Measurements from ENCODE around the gene HES4. TPM values are rescaled to one million over a fixed set of nuclear protein-coding genes. Genes with fewer than 3 reads are reported as not detected.

Gene HES4
- total and polyA plus RNA-seq, 2 of the 13 experiments (the other 11 are each of a cell fraction or from before 2014, with no cell fraction given), result 8.8 to 10.6 TPM

DNA sequence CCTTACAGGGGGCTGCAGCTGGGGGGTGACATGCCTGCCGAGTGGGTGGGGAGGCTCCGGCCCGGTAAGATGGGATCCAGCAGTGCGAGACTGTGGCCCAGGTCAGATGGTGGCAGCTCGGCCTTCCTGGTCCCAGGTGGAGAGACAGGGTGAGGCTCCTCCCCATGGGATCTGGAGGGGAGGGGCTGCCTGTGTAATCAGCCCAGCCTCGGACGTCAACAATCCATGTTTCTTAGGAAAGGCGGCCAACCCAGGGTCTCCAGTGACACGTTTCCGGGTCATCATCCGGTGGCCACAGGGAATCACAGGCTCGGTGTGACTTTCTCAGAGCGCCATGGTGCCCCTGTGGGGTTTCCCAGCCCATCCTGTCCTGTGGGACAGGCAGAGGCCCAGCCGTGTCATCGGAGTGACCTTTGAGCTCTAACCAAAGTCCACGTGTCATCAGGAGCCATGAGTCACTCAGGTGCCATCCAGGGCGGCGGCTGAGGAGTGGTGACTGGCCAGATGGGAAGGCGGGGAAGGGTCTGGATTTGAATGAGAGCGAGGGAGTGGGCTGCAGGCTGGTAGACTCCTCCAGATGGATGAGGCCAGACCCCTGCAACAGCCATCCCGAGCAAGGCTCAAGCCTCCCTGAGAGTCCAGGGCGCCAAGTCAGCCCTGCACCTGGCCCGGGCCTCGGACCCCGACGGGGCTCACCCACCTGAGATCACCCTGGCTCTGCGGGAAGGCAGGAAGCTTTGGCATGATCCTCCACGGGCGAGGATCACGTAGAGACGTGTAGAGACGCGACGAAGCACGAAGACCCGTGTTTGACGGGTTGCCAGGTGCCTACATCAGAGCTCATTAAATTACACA is 6.6 kb upstream of the HES4 start (continued):
- TF ChIP-seq, protein P1, sequence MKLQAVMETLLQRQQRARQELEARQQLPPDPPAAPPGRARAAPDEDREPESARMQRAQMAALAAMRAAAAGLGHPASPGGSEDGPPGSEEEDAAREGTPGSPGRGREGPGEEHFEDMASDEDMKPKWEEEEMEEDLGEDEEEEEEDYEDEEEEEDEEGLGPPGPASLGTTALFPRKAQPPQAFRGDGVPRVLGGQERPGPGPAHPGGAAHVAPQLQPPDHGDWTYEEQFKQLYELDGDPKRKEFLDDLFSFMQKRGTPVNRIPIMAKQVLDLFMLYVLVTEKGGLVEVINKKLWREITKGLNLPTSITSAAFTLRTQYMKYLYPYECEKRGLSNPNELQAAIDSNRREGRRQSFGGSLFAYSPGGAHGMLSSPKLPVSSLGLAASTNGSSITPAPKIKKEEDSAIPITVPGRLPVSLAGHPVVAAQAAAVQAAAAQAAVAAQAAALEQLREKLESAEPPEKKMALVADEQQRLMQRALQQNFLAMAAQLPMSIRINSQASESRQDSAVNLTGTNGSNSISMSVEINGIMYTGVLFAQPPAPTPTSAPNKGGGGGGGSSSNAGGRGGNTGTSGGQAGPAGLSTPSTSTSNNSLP (IDR thresholded peaks at IDR 0.05; ENCODE audit: low read depth, low read length), result peak; percentile 40; the same call in 1 of the 2 replicates
- TF ChIP-seq ZBTB38 (CRISPR knock-in tag; IDR thresholded peaks at IDR 0.05), result peak; percentile 94
- TF ChIP-seq ZNF430 (CRISPR knock-in tag; IDR thresholded peaks at IDR 0.05), result peak; percentile 98
- peak; percentile 80; the same call in 1 of the 2 replicates for TF ChIP-seq ZNF205 (CRISPR knock-in tag; IDR thresholded peaks at IDR 0.05)
- TF ChIP-seq KAT8 (CRISPR knock-in tag; IDR thresholded peaks at IDR 0.05), result peak; percentile 87
- TF ChIP-seq ATF1 (CRISPR knock-in tag; IDR thresholded peaks at IDR 0.05), result peak; percentile 80; the same call in 1 of the 2 replicates
- peak; percentile 78 for TF ChIP-seq SRSF1 (optimal IDR thresholded peaks at IDR 0.05; ENCODE audit: low read depth, low read length)
- TF ChIP-seq ZSCAN29 (CRISPR knock-in tag; conservative IDR thresholded peaks at IDR 0.05), result no peak
- TF ChIP-seq ADNP (CRISPR knock-in tag; IDR thresholded peaks at IDR 0.05), result no peak
- TF ChIP-seq HOXA3 (CRISPR knock-in tag; IDR thresholded peaks at IDR 0.05), result peak; percentile 99
- TF ChIP-seq ZNF616 (CRISPR knock-in tag; IDR thresholded peaks at IDR 0.05; ENCODE audit: low read depth), result peak; percentile 76; the same call in 1 of the 2 replicates
- TF ChIP-seq ELF4 (CRISPR knock-in tag; IDR thresholded peaks at IDR 0.05; ENCODE audit: borderline replicate concordance), result no peak
- TF ChIP-seq NR2F6 (IDR thresholded peaks at IDR 0.05), result peak; percentile 79
- peak; percentile 89 for TF ChIP-seq NR2F6 (CRISPR knock-in tag; IDR thresholded peaks at IDR 0.05)
- TF ChIP-seq HMGA1 (CRISPR knock-in tag; conservative IDR thresholded peaks at IDR 0.05), result no peak
- no peak for TF ChIP-seq ZFP62 (CRISPR knock-in tag; IDR thresholded peaks at IDR 0.05)
- TF ChIP-seq ZBTB7A (CRISPR knock-in tag; IDR thresholded peaks at IDR 0.05), result peak; percentile 81
- no peak for TF ChIP-seq SETDB1 (CRISPR knock-in tag; IDR thresholded peaks at IDR 0.05; ENCODE audit: borderline replicate concordance)
- TF ChIP-seq NFRKB (IDR thresholded peaks at IDR 0.05), result no peak
- peak; percentile 19; the same call in 1 of the 2 replicates for TF ChIP-seq RFX3 (CRISPR knock-in tag; IDR thresholded peaks at IDR 0.05)
- TF ChIP-seq, protein P2, sequence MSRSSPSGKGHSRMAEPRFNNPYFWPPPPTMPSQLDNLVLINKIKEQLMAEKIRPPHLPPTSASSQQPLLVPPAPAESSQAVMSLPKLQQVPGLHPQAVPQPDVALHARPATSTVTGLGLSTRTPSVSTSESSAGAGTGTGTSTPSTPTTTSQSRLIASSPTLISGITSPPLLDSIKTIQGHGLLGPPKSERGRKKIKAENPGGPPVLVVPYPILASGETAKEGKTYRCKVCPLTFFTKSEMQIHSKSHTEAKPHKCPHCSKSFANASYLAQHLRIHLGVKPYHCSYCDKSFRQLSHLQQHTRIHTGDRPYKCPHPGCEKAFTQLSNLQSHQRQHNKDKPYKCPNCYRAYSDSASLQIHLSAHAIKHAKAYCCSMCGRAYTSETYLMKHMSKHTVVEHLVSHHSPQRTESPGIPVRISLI (CRISPR knock-in tag; IDR thresholded peaks at IDR 0.05; ENCODE audit: borderline replicate concordance), result no peak
- TF ChIP-seq REPIN1 (CRISPR knock-in tag; IDR thresholded peaks at IDR 0.05; ENCODE audit: borderline replicate concordance, low read depth), result peak; percentile 83
- TF ChIP-seq ZNF354B (CRISPR knock-in tag; IDR thresholded peaks at IDR 0.05), result no peak
- TF ChIP-seq, protein P3, sequence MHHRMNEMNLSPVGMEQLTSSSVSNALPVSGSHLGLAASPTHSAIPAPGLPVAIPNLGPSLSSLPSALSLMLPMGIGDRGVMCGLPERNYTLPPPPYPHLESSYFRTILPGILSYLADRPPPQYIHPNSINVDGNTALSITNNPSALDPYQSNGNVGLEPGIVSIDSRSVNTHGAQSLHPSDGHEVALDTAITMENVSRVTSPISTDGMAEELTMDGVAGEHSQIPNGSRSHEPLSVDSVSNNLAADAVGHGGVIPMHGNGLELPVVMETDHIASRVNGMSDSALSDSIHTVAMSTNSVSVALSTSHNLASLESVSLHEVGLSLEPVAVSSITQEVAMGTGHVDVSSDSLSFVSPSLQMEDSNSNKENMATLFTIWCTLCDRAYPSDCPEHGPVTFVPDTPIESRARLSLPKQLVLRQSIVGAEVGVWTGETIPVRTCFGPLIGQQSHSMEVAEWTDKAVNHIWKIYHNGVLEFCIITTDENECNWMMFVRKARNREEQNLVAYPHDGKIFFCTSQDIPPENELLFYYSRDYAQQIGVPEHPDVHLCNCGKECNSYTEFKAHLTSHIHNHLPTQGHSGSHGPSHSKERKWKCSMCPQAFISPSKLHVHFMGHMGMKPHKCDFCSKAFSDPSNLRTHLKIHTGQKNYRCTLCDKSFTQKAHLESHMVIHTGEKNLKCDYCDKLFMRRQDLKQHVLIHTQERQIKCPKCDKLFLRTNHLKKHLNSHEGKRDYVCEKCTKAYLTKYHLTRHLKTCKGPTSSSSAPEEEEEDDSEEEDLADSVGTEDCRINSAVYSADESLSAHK (CRISPR knock-in tag; IDR thresholded peaks at IDR 0.05; ENCODE audit: borderline replicate concordance), result no peak
- TF ChIP-seq ASH2L (IDR thresholded peaks at IDR 0.05; ENCODE audit: insufficient read length, low read depth, low read length), result peak; percentile 88
- TF ChIP-seq ZNF782 (CRISPR knock-in tag; IDR thresholded peaks at IDR 0.05; ENCODE audit: borderline replicate concordance), result peak; percentile 69; the same call in 1 of the 2 replicates
- no peak for TF ChIP-seq ZNF550 (CRISPR knock-in tag; IDR thresholded peaks at IDR 0.05; ENCODE audit: borderline replicate concordance)

Data from HepG2 (cell line).